GM12878 (cell line): ENCODE measurements around the gene MAP2K7. TPM values are rescaled to one million over a fixed set of nuclear protein-coding genes. Genes with fewer than 3 reads are reported as not detected.

Experiments used
- ATAC-seq: fragments of 200-7000 bp; cut with Tn5 transposase; 3 replicates; pipeline ENCODE4 v1.9.1; 2020; ENCODE audit warnings: mild to moderate bottlenecking, moderate library complexity
- BruUV-seq: library from RNA; stranded (reverse); fragments of 400-500 nt; replicated peaks from 2 replicates; lab custom pipeline; 2021; lab: Mats Ljungman, UMichigan
- CTCF ChIA-PET: fragments of 300-600 bp; sonication (Branson Sonifier 250); formaldehyde crosslinking; extraction: SDS; loops from one replicate; lab custom pipeline; 2021; ENCODE audit warnings: inconsistent platforms; lab: Yijun Ruan, JAX
- POLR2A ChIA-PET: fragments of 350-600 bp; formaldehyde crosslinking; extraction: SDS; loops from one replicate; lab custom pipeline; 2021; ENCODE audit warnings: inconsistent platforms; lab: Charles Lee
- RAD21 ChIA-PET: fragments of 300-600 bp; sonication (Branson Sonifier 250); formaldehyde crosslinking; loops from one replicate; lab custom pipeline; 2023; ENCODE audit warnings: antibody characterized with exemption; ENCODE audit not compliant: unreplicated experiment; lab: Charles Lee
- SMC1A ChIA-PET: fragments of 300-600 bp; sonication (Branson Sonifier 250); formaldehyde crosslinking; loops from one replicate; lab custom pipeline; 2023; ENCODE audit not compliant: unreplicated experiment, uncharacterized antibody; lab: Charles Lee
- DNase-seq: peaks from one replicate; pipeline ENCODE4 v3.0.0-alpha.2; 2011; ENCODE audit warnings: low read depth, low spot score
- FAIRE-seq: peaks from 3 replicates; lab custom pipeline; 2011; peaks lifted over from hg19 to GRCh38; lab: Jason Lieb, UNC
- H2AFZ ChIP-seq: 2 replicates; pipeline ENCODE4 v1.6.0; 2011; ENCODE audit warnings: low read depth, low read length, control low read depth; ENCODE audit not compliant: control insufficient read depth
- H3K27ac ChIP-seq: 2 replicates; pipeline ENCODE4 v1.5.1; 2011; ENCODE audit warnings: control low read depth; ENCODE audit not compliant: control insufficient read depth, insufficient read depth
- H3K27me3 ChIP-seq, 2 experiments: replicated peaks in 1 of 2; 2 replicates each; pipeline versions ENCODE4 v1.6.0 to v1.6.1; 2011; ENCODE audit warnings: low read length in 1 of 2; ENCODE audit not compliant: control insufficient read depth in 2 of 2, insufficient read depth in 2 of 2
- H3K36me3 ChIP-seq, 2 experiments: 2 replicates each; pipeline ENCODE4 v1.5.1; 2011; ENCODE audit warnings: low read length in 1 of 2; ENCODE audit not compliant: control insufficient read depth in 2 of 2, insufficient read depth in 2 of 2
- H3K4me1 ChIP-seq: 2 replicates; pipeline ENCODE4 v1.6.1; 2011; ENCODE audit warnings: mild to moderate bottlenecking, low read length, moderate library complexity, mixed read lengths; ENCODE audit not compliant: control insufficient read depth, insufficient read depth
- H3K4me2 ChIP-seq: 2 replicates; pipeline ENCODE4 v1.6.0; 2011; ENCODE audit warnings: control low read depth; ENCODE audit not compliant: control insufficient read depth, insufficient read depth
- H3K4me3 ChIP-seq: fragments of 200-600 bp; sonication (generic); 2 replicates; pipeline ENCODE4 v1.5.1; 2016
- H3K79me2 ChIP-seq: 2 replicates; pipeline ENCODE4 v1.6.0; 2011; ENCODE audit warnings: low read length; ENCODE audit not compliant: control insufficient read depth, insufficient read depth
- H3K9ac ChIP-seq: 2 replicates; pipeline ENCODE4 v1.8.0; 2011; ENCODE audit warnings: low read length, control low read depth, mixed read lengths; ENCODE audit not compliant: control insufficient read depth, insufficient read depth
- H3K9me3 ChIP-seq: replicated peaks from 3 replicates; pipeline ENCODE4 v1.5.1; 2011; ENCODE audit warnings: mild to moderate bottlenecking, low read length; ENCODE audit not compliant: control insufficient read depth, insufficient read depth
- H4K20me1 ChIP-seq: 2 replicates; pipeline ENCODE4 v1.6.0; 2011; ENCODE audit not compliant: control insufficient read depth, insufficient read depth
- CHD1 ChIP-seq: IDR thresholded peaks from 2 replicates; pipeline ENCODE4 v1.6.1; 2012; ENCODE audit warnings: low read depth, low read length, improper control_type of control experiment
- ESRRA ChIP-seq: IDR thresholded peaks from 2 replicates; pipeline ENCODE4 v1.6.1; 2012; ENCODE audit warnings: mild to moderate bottlenecking, low read length, improper control_type of control experiment
- EZH2 ChIP-seq: IDR thresholded peaks from 2 replicates; pipeline ENCODE4 v1.6.1; 2012; ENCODE audit warnings: low read depth, mild to moderate bottlenecking, control low read depth, inconsistent platforms, low read length, borderline replicate concordance; ENCODE audit not compliant: control insufficient read depth
- FOS ChIP-seq: IDR thresholded peaks from 3 replicates; pipeline ENCODE4 v1.6.1; 2011; ENCODE audit warnings: borderline replicate concordance; ENCODE audit not compliant: insufficient read length; ENCODE audit errors: extremely low read depth
- HCFC1 ChIP-seq: fragments of 150-350 bp; IDR thresholded peaks from 2 replicates; pipeline ENCODE4 v1.6.1; 2014; ENCODE audit warnings: low read length
- HDAC6 ChIP-seq: fragments of 200-600 bp; sonication (generic); IDR thresholded peaks from one replicate; pipeline ENCODE4 v1.8.0; 2017; ENCODE audit warnings: antibody characterized with exemption; ENCODE audit not compliant: unreplicated experiment
- MXI1 ChIP-seq: fragments of 150-350 bp; IDR thresholded peaks from 2 replicates; pipeline ENCODE4 v1.6.1; 2011; ENCODE audit warnings: low read depth, mild to moderate bottlenecking, inconsistent platforms, low read length, improper control_type of control experiment
- NKRF ChIP-seq: fragments of 450-650 bp; conservative IDR thresholded peaks from 2 replicates; pipeline ENCODE4 v1.6.1; 2017; ENCODE audit warnings: mild to moderate bottlenecking, moderate library complexity
- PKNOX1 ChIP-seq: fragments of 450-650 bp; IDR thresholded peaks from 2 replicates; pipeline ENCODE4 v1.6.1; 2016; ENCODE audit warnings: mild to moderate bottlenecking
- SP1 ChIP-seq: IDR thresholded peaks from one replicate; pipeline ENCODE4 v1.6.1; 2011; ENCODE audit warnings: low read depth, low read length
- TCF3 ChIP-seq: IDR thresholded peaks from 2 replicates; pipeline ENCODE4 v1.6.1; 2012; ENCODE audit warnings: low read depth, mild to moderate bottlenecking, low read length, borderline replicate concordance; ENCODE audit not compliant: insufficient read depth
- WRNIP1 ChIP-seq: IDR thresholded peaks from 2 replicates; pipeline ENCODE4 v1.6.1; 2011; ENCODE audit warnings: low read depth, low read length, improper control_type of control experiment, borderline replicate concordance
- ZSCAN29 ChIP-seq: fragments of 450-650 bp; IDR thresholded peaks from 2 replicates; pipeline ENCODE4 v1.6.1; 2017; ENCODE audit warnings: mild to moderate bottlenecking, moderate library complexity
- WGBS: methylation state at CpG from one replicate; pipeline ENCODE4 v1.1.6; 2016; ENCODE audit warnings: low lambda C conversion rate; ENCODE audit not compliant: insufficient replicate concordance, insufficient coverage; ENCODE audit errors: missing lambda C conversion rate; 5-methylcytosine and 5-hydroxymethylcytosine counted together
- in situ Hi-C: fragments of 300-500 bp; cut with MboI; formaldehyde crosslinking; loops from 9 replicates; pipeline ENCODE4 v1.14.3; 2018; ENCODE audit warnings: mixed read lengths
- intact Hi-C: fragments of 100-400 bp; cut with micrococcal nuclease; formaldehyde crosslinking; loops from one replicate; pipeline ENCODE4 v1.14.2; 2022; ENCODE audit not compliant: unreplicated experiment
- polyA plus RNA-seq, 11 experiments: library from polyadenylated mRNA; depleted of rRNA in 4 of 11; unstranded in 6 of 11; stranded (reverse) in 5 of 11; fragments of >200 nt; fragmentation: Nextera tagmentation in 4 of 11; fragmentation: Illumina TruSeq in 1 of 11; extraction: Ambion mirVana in 4 of 11; extraction: Trizol in 1 of 11; gene quantifications; 1 replicate in 1 of 11; 2 replicates in 10 of 11; pipeline versions ENCODE4 v1.2.1 to v1.2.3, GENCODE V29; 2011 to 2016; ENCODE audit warnings: inconsistent platforms in 2 of 11, missing spikeins in 2 of 11, low read depth in 1 of 11
- total RNA-seq, 4 experiments: library from RNA; depleted of rRNA in 3 of 4; stranded (reverse); fragments of >200 nt in 3 of 4; fragmentation: Illumina TruSeq in 1 of 4; extraction: Trizol in 1 of 4; gene quantifications; 2 replicates each; pipeline versions ENCODE4 v1.2.1 to v1.2.3, GENCODE V29; 2013 to 2021

Gene MAP2K7
- total and polyA plus RNA-seq, 10 of the 15 experiments (the other 5 are each of a cell fraction or from before 2014, with no cell fraction given), result 0.34 to 32.2 (median 6.7) TPM

- H3K4me1 ChIP-seq, result no peaks in the 10 kb centered on the region
- 89% methylated on average over 11 of the region's 11 CpGs for WGBS
- no peaks in the 10 kb centered on the region for H3K79me2 ChIP-seq
- no peak for ATAC-seq
- no peak overlapping the region for H3K27ac ChIP-seq
- no TSS peak for BruUV-seq
- peaks cover 0 to 5% of the 10 kb centered on the region in 2 experiments; a peak in 2 of 4 replicates for H3K36me3 ChIP-seq
- no peak overlapping the region for H3K4me2 ChIP-seq
- no peaks in the 10 kb centered on the region for H4K20me1 ChIP-seq
- no peak for TF ChIP-seq SP1
- no peak for TF ChIP-seq ZSCAN29
- no peak for TF ChIP-seq EZH2
- TF ChIP-seq HCFC1, result no peak
- TF ChIP-seq WRNIP1, result no peak
- no peak for TF ChIP-seq FOS
- TF ChIP-seq MXI1, result no peak
- TF ChIP-seq ESRRA, result no peak
- no peak for TF ChIP-seq PKNOX1
- no peak for TF ChIP-seq HDAC6
- no peak for TF ChIP-seq TCF3
- TF ChIP-seq CHD1, result no peak
- no peak for TF ChIP-seq NKRF
- H3K9me3 ChIP-seq, result no peaks in the 10 kb centered on the region
- SMC1A ChIA-PET, result no interaction called here
- no peak for DNase-seq
- RAD21 ChIA-PET, result interaction anchor here (0.7 kb wide), 1 partner anchor 11 kb away, joined by 3 read pairs; no protein-coding TSS in a partner anchor
- intact Hi-C loops, result no loop called here
- no peak overlapping the region for H2AFZ ChIP-seq
- POLR2A ChIA-PET, result interaction anchor here (0.7 kb wide), 1 partner anchor 368 kb away, joined by 5 read pairs; no protein-coding TSS in a partner anchor
- no peaks in the 10 kb centered on the region for H3K27me3 ChIP-seq
- no peak overlapping the region for H3K9ac ChIP-seq
- no peak overlapping the region for H3K4me3 ChIP-seq
- in situ Hi-C loops, result no loop called here
- CTCF ChIA-PET, result no interaction called here
- FAIRE-seq, result no peak
Observed at GRCh38 chr19:7955696-7956095, 52.0 kb downstream of the MAP2K7 start.
